ENCODE measurements around the gene DNAJB14. TPM values are rescaled to one million over a fixed set of nuclear protein-coding genes. Genes with fewer than 3 reads are reported as not detected.

DNAJB14 gene
- total and polyA plus RNA-seq, 2 of the 4 experiments (the other 2 are of a cell fraction): 12.9 to 15.6 TPM

- intact Hi-C loops (cut with micrococcal nuclease) (loop anchor here (5.0 kb wide), 3 partner anchors 115 to 190 kb away; no protein-coding TSS in a partner anchor), in situ Hi-C loops (cut with MboI; ENCODE audit: low sequenced_read_pairs) (loop anchor here (10.0 kb wide), 1 partner anchor 382 kb away; the partner anchor contains the start of gene TRMT10A), dilution Hi-C loops (cut with HindIII; ENCODE audit: low sequenced_read_pairs, unreplicated experiment) (no loop called here)
- H2BK15ac ChIP-seq (ENCODE audit: low read depth, low read length): no peak overlapping the region
- peaks cover 22% of the 10 kb centered on the region for H4K20me1 ChIP-seq (ENCODE audit: insufficient read depth, low read length)
- no peak overlapping the region for H2AK9ac ChIP-seq (replicated peaks; ENCODE audit: low read depth, low read length, poor library complexity)
- peak overlapping the region; percentile 49 to 71; a peak in 3 of 4 replicates for H4K8ac ChIP-seq (ENCODE audit: low read depth in 2 of 2, low read length in 2 of 2)
- no peaks in the 10 kb centered on the region for H3K9me3 ChIP-seq (ENCODE audit: control insufficient read depth, insufficient read depth, low read length)
- H3K4ac ChIP-seq (ENCODE audit: low read depth, low read length): peak overlapping the region; percentile 65; the same call in 1 of the 2 replicates
- H3K4me2 ChIP-seq (ENCODE audit: low read depth, low read length): peak overlapping the region; percentile 95
- TF ChIP-seq USF2 (IDR thresholded peaks at IDR 0.05; ENCODE audit: low read depth, low read length): no peak
- no peak for TF ChIP-seq SMC3 (IDR thresholded peaks at IDR 0.05; ENCODE audit: low read depth, low read length)
- no peak for TF ChIP-seq MAZ (IDR thresholded peaks at IDR 0.05; ENCODE audit: borderline replicate concordance, low read depth, low read length)
- TF ChIP-seq RAD21 (IDR thresholded peaks at IDR 0.05; ENCODE audit: low read length): no peak
- TF ChIP-seq CHD1 (IDR thresholded peaks at IDR 0.05; ENCODE audit: low read depth, low read length): no peak
- no peak for TF ChIP-seq MXI1 (IDR thresholded peaks at IDR 0.05; ENCODE audit: borderline replicate concordance, low read depth, low read length)
- no peak for TF ChIP-seq FOS (IDR thresholded peaks at IDR 0.05; ENCODE audit: low read depth, low read length)
- no peak for TF ChIP-seq RCOR1 (IDR thresholded peaks at IDR 0.05; ENCODE audit: insufficient replicate concordance, low read length)
- no peak for TF ChIP-seq CTCF (conservative IDR thresholded peaks at IDR 0.05; ENCODE audit: low read depth, low read length)
- H3K9ac ChIP-seq (ENCODE audit: low read depth, low read length): peak overlapping the region; percentile 78
- no peak overlapping the region; the same call in 1 of the 2 replicates for H3K18ac ChIP-seq (ENCODE audit: low read depth, low read length)
- no peak overlapping the region for H2AK5ac ChIP-seq (ENCODE audit: low read depth, low read length)
- no peaks in the 10 kb centered on the region for H3K27me3 ChIP-seq (ENCODE audit: control insufficient read depth, insufficient read depth, low read length)
- ChIA-PET POLR2A (ENCODE audit: unreplicated experiment) (interaction anchor here (1.1 kb wide), 1 partner anchor 53 kb away, joined by 3 read pairs; the partner anchor contains the start of gene LAMTOR3), CTCF (interaction anchor here (0.6 kb wide), 1 partner anchor 35 kb away, joined by 7 read pairs; no protein-coding TSS in a partner anchor)
- H2AFZ ChIP-seq (replicated peaks; ENCODE audit: low read length, poor library complexity): peak overlapping the region; percentile 95
- H3K4me3 ChIP-seq (ENCODE audit: insufficient read depth, low read depth, low read length): peak overlapping the region; percentile 100
- peaks cover 12 to 35% of the 10 kb centered on the region in 2 experiments for H3K79me1 ChIP-seq (ENCODE audit: low read depth in 1 of 2, low read length in 2 of 2)
- no peak for DNase-seq
- H2BK120ac ChIP-seq (ENCODE audit: low read depth, low read length): no peak overlapping the region
- no peaks in the 10 kb centered on the region for H3K9me1 ChIP-seq (ENCODE audit: insufficient read depth, low read length)
- H4K5ac ChIP-seq (ENCODE audit: low read depth, low read length): peak overlapping the region; percentile 92
- no peak overlapping the region for H2BK20ac ChIP-seq (ENCODE audit: low read depth, low read length)
- peak overlapping the region; percentile 11; the same call in 1 of the 2 replicates for H3K23ac ChIP-seq (ENCODE audit: low read depth, low read length)
- H3K56ac ChIP-seq (ENCODE audit: extremely low read depth, insufficient read depth, low read length): peak overlapping the region; percentile 32
- H3K14ac ChIP-seq (replicated peaks; ENCODE audit: low read depth, low read length): peak overlapping the region; percentile 5; the same call in 1 of the 2 replicates
- no TSS peak for BruUV-seq (replicated peaks)
- no peak overlapping the region for H4K91ac ChIP-seq (ENCODE audit: insufficient read depth, low read depth, low read length)
- peak overlapping the region; percentile 86 for H3K27ac ChIP-seq (ENCODE audit: insufficient read depth, low read length)
- no peak for ATAC-seq (ENCODE audit: low read depth)
- 10% methylated on average over 2 of the region's 8 CpGs; no CpG with 5 or more reads in 1 of the 2 experiments for WGBS, 2 experiments (ENCODE audit: extremely low coverage in 2 of 2, insufficient read length in 1 of 2)
- peaks cover 4% of the 10 kb centered on the region; the same call in 1 of the 2 replicates for H3K36me3 ChIP-seq (ENCODE audit: control insufficient read depth, insufficient read depth, low read length)
- peak overlapping the region; percentile 70 for H2BK5ac ChIP-seq (ENCODE audit: low read depth, low read length, poor library complexity, severe bottlenecking)
- peaks cover 4% of the 10 kb centered on the region; the same call in 1 of the 2 replicates for H3K4me1 ChIP-seq (ENCODE audit: control insufficient read depth, insufficient read depth, low read length)
These were observed 766 bp upstream of the DNAJB14 start for GRCh38 chr4:99947190-99947578.
